ENCODE data around the gene FHIT.

DNA sequence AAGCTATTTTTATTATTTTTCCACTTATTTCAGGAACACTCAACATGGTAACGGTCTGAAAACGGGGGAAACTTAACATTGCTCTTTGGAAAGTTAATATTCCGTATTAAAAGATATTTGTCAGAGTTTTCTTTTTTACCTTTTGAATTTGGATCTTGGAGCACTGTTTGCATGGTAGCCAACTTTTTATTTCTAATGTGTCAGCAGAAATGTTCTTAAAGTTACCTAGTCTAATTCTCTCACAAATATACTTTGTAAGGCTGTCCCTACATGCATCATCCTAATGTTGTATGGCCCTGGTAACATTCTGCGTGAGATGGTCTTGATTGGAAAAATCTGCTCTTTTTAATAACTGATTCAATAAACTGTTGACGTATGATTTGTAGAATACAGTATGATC is 719.5 kb downstream of the FHIT start:
- TF ChIP-seq POLR2A (IDR thresholded peaks at IDR 0.05; ENCODE audit: low read depth, low read length) (no peak), POLR2AphosphoS5 (IDR thresholded peaks at IDR 0.05; ENCODE audit: low read depth, low read length) (no peak), TAF1 (IDR thresholded peaks at IDR 0.05; ENCODE audit: borderline replicate concordance, low read depth, low read length) (no peak)

Data from GM12892 (cell line).